NB4 (cell line): ENCODE results near the gene SCLY.

ENCODE experiments used
- DNase-seq: peaks from one replicate; pipeline ENCODE4 v3.0.0; 2010; ENCODE audit warnings: low read depth
- H3K4me3 ChIP-seq: one replicate; pipeline ENCODE4 v1.5.1; 2011; ENCODE audit warnings: mild to moderate bottlenecking, low read depth, low read length, moderate library complexity
- MYC ChIP-seq: IDR thresholded peaks from 2 replicates; pipeline ENCODE4 v1.6.1; 2011; ENCODE audit warnings: low read depth, low read length
- POLR2A ChIP-seq: IDR thresholded peaks from 2 replicates; pipeline ENCODE4 v1.6.1; 2011; ENCODE audit warnings: mild to moderate bottlenecking; ENCODE audit not compliant: insufficient read length; ENCODE audit errors: extremely low read depth
- TF ChIP-seq, protein P1 (sequence below): IDR thresholded peaks from 2 replicates; pipeline ENCODE4 v1.6.1; 2011; ENCODE audit warnings: low read depth, low read length
- TF ChIP-seq, protein P2 (sequence below): IDR thresholded peaks from one replicate; pipeline ENCODE4 v1.5.1; 2012; ENCODE audit warnings: low read depth, low read length

SCLY gene

DNA sequence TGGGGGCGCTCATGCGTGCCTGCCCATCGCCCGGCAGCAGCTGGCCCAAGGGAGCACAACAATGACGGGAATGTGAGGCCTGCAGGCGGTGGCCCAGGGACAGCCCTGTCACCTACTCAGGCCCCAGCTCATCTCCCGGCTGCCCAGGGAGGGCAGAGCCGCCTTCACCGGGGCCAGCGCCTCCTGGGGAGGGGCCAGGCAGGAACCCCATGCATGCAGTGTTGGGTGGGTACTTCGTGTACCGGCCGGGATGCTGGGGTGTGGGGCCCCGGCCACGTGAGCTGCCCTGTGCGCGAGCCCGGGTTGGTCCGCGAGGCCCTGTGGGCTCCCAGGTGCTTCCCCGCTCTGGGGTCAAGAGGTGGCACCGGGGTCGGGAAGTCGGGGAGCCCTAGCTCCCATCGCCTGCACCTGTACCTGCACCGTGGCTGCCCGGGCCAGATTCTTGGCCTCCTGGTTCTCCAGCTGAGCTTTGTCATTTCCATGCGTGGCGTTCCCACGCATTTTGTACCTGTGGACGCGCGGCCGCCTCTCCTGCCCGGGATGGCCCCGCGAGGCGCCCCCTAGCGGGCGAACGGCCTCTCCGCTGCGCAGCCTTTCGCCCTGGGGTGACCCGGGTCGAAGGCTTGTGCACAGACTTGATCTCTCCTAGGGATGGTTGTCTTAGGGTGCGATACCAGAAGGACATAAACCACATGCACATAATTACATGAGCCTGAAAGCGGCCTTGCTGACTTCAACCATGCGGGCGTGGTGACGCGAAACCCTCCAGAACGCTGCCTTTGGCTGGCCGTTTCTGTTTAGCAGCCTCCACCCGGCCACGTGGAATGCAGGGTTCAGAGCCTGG, 78.6 kb downstream of the SCLY start:
- no peak overlapping the region for H3K4me3 ChIP-seq
- TF ChIP-seq, protein P1, sequence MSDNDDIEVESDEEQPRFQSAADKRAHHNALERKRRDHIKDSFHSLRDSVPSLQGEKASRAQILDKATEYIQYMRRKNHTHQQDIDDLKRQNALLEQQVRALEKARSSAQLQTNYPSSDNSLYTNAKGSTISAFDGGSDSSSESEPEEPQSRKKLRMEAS: no peak
- TF ChIP-seq, protein P2, sequence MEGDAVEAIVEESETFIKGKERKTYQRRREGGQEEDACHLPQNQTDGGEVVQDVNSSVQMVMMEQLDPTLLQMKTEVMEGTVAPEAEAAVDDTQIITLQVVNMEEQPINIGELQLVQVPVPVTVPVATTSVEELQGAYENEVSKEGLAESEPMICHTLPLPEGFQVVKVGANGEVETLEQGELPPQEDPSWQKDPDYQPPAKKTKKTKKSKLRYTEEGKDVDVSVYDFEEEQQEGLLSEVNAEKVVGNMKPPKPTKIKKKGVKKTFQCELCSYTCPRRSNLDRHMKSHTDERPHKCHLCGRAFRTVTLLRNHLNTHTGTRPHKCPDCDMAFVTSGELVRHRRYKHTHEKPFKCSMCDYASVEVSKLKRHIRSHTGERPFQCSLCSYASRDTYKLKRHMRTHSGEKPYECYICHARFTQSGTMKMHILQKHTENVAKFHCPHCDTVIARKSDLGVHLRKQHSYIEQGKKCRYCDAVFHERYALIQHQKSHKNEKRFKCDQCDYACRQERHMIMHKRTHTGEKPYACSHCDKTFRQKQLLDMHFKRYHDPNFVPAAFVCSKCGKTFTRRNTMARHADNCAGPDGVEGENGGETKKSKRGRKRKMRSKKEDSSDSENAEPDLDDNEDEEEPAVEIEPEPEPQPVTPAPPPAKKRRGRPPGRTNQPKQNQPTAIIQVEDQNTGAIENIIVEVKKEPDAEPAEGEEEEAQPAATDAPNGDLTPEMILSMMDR: peak; percentile 5
- no peak for TF ChIP-seq MYC
- no peak for DNase-seq

DNA sequence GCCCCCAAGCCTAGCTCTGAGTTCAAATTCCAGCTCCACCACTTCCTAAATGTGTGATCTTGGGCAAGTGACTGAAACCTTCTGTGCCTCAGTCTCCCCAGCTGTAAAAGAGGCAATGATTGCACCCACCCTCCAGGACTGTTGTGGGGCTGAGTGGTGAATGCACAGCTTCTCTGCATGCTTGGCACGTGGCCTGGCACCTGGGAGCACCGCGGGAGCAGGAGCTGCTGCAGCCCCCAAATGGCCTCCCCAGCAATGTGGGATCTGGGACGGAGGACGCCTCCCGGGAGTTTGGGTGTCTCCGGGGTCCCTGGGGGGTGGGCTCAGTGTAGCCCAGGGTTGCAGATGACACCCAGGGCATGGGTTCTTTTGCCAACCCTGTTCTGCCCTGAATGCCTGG, 79.2 kb downstream of the SCLY start:
- DNase-seq: no peak
- TF ChIP-seq MYC (no peak), POLR2A (no peak)
- TF ChIP-seq, protein P2: no peak
- TF ChIP-seq, protein P1: no peak
- no peak overlapping the region for H3K4me3 ChIP-seq

DNA sequence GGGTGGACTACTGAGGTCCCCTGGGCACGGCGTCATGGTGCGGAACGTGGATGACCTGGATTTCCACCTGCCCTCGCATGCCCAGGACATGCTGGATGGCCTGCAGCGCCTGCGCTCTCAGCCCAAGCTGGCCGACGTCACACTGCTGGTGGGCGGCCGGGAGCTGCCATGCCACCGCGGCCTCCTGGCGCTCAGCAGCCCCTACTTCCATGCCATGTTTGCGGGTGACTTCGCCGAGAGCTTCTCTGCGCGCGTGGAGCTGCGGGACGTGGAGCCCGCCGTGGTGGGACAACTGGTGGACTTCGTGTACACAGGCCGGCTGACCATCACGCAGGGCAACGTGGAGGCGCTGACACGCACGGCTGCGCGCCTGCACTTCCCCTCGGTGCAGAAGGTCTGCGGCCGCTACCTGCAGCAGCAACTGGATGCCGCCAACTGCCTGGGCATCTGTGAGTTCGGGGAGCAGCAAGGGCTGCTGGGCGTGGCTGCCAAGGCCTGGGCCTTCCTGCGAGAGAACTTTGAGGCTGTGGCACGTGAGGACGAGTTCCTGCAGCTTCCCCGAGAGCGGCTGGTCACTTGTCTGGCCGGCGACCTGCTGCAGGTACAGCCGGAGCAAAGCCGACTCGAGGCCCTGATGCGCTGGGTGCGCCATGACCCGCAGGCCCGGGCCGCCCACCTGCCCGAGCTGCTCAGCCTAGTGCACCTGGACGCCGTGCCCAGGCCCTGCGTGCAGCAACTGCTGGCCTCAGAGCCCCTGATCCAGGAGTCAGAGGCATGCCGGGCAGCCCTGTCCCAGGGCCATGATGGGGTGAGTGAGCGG, 80.1 kb downstream of the SCLY start:
- TF ChIP-seq, protein P2: no peak
- TF ChIP-seq POLR2A: no peak
- TF ChIP-seq, protein P1: no peak
- TF ChIP-seq MYC: no peak
- DNase-seq: no peak
- no peak overlapping the region for H3K4me3 ChIP-seq

DNA sequence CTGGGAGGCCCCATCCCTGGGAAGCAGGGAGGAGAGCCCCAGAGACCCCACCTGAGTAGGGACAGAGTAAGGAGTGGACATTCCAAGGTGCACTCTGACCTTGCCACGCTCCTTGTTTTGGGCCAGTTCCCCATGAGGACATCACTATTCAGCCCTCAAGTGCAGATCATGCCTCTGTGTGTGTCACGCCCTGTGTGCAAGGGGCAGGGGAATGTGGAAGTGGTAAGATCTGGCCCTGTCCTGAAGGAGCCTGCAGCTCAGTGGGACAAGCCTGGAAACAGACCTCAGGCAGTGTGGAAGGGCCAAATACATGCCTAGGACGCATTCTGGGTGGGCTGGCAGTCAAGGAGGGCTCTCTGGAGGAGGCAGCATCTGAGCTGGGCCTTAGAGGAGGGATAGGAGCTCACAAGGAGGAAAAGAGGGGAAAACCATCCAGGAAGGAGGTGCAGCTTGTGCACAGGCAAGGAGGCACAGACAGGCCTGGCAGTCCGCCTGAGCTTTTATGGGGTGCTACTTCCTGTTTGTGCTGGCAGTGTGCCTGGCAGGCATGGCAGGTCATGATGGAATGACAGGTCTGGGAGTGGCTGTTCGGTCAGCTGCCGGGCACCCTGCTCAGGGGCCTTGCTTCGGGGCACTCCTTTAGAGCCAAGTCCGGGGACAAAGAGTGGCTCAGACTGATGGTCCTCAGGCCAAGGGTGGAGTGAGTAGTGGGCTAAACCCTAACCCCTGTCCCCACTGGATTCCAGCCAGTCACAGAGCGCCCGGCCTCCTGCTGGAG, 80.9 kb downstream of the SCLY start:
- no peak overlapping the region for H3K4me3 ChIP-seq
- TF ChIP-seq, protein P1: no peak
- no peak for TF ChIP-seq POLR2A
- TF ChIP-seq MYC: 0 out of 2 replicates have a peak, but pooled peaks have one; percentile 20
- TF ChIP-seq, protein P2: no peak
- DNase-seq: peak; percentile 75

DNA sequence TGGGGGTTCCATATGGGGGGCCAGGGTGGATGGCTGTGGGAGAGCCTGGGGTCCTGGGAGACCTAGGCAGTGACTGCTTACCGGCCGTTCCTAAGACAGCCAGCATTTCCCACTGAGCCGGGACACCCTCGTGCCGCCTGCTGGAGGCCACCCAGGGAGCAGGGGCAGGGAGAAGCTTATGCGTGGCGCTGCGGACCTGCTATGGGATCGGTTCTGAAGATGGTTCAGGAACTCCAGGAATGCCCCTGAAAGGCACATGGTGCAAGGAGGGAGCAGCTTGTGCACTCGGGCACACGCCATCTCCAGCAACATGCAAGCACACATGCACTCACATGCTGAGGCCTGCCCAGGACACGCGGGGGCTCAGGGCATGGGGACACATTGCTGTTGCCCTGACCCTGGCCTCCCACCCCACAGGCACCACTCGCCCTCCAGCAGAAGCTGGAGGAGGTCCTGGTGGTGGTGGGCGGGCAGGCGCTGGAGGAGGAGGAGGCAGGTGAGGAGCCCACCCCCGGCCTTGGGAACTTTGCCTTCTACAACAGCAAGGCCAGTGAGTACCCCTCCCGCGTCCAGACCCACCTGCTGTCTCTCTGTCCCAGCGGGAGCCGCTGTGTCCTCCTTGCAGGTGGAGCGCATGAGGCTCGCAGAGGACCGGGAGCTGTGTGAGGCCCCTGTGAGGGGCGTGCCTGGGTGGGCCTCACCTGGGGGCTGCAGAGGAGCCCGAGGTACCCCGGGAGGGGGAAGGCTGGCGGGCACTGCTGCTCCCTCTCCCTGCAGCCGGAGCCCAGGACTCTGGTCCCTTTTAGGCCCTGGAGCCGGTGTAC, 81.8 kb downstream of the SCLY start:
- TF ChIP-seq, protein P2: no peak
- TF ChIP-seq MYC (no peak), POLR2A (no peak)
- TF ChIP-seq, protein P1: no peak
- no peak overlapping the region for H3K4me3 ChIP-seq
- DNase-seq: no peak
